Panc1 (cell line): ENCODE measurements around the gene WFDC13. TPM values are rescaled to one million over a fixed set of nuclear protein-coding genes. Genes with fewer than 3 reads are reported as not detected.

Source experiments
- ATAC-seq: fragments of 200-7000 bp; cut with Tn5 transposase; 2 replicates; pipeline ENCODE4 v1.9.1; 2020; ENCODE audit warnings: mild to moderate bottlenecking, moderate library complexity
- BruUV-seq: library from RNA; stranded (reverse); fragments of 400-500 nt; replicated peaks from 2 replicates; lab custom pipeline; 2021; lab: Mats Ljungman, UMichigan
- CTCF ChIA-PET: fragments of 300-600 bp; sonication (Branson Sonifier 250); formaldehyde crosslinking; loops from one replicate; lab custom pipeline; 2022; ENCODE audit warnings: antibody characterized with exemption; lab: Charles Lee
- POLR2A ChIA-PET: fragments of 300-600 bp; sonication (Branson Sonifier 250); formaldehyde crosslinking; loops from one replicate; lab custom pipeline; 2022; ENCODE audit warnings: antibody characterized with exemption; lab: Charles Lee
- DNase-seq: peaks from one replicate; pipeline ENCODE4 v3.0.0-alpha.2; 2010; ENCODE audit warnings: low read depth, low spot score
- H3K27ac ChIP-seq: 2 replicates; pipeline ENCODE4 v1.5.1; 2011; ENCODE audit warnings: mild to moderate bottlenecking, low read length, inconsistent platforms
- H3K27me3 ChIP-seq: fragments of 200-500 bp; sonication (Bioruptor generic); 2 replicates; pipeline ENCODE4 v1.6.0; 2014; ENCODE audit warnings: low read length, inconsistent platforms; ENCODE audit not compliant: control insufficient read depth, insufficient read depth
- H3K36me3 ChIP-seq: fragments of 200-500 bp; sonication (Bioruptor generic); 2 replicates; pipeline ENCODE4 v1.5.1; 2014; ENCODE audit warnings: inconsistent platforms, mild to moderate bottlenecking, low read length, moderate library complexity; ENCODE audit not compliant: control insufficient read depth, insufficient read depth
- H3K4me1 ChIP-seq: 2 replicates; pipeline ENCODE4 v1.5.1; 2011; ENCODE audit warnings: inconsistent platforms, mild to moderate bottlenecking, low read length, moderate library complexity; ENCODE audit not compliant: control insufficient read depth, insufficient read depth
- H3K4me3 ChIP-seq, 2 experiments: 2 replicates each; pipeline ENCODE4 v1.5.1; 2011 to 2012; ENCODE audit warnings: low read depth in 2 of 2, low read length in 2 of 2, mild to moderate bottlenecking in 2 of 2, inconsistent platforms in 1 of 2, moderate library complexity in 1 of 2
- H3K9me3 ChIP-seq: fragments of 200-500 bp; sonication (Bioruptor generic); 2 replicates; pipeline ENCODE4 v1.5.1; 2014; ENCODE audit warnings: low read depth, mild to moderate bottlenecking, inconsistent platforms, low read length, moderate library complexity; ENCODE audit not compliant: control insufficient read depth, insufficient read depth
- CTCF ChIP-seq: fragments of 450-650 bp; IDR thresholded peaks from 2 replicates; pipeline ENCODE4 v1.5.1; 2017; ENCODE audit warnings: mild to moderate bottlenecking
- POLR2AphosphoS5 ChIP-seq: IDR thresholded peaks from 2 replicates; pipeline ENCODE4 v1.6.1; 2012; ENCODE audit warnings: mild to moderate bottlenecking, low read depth, low read length, moderate library complexity
- REST ChIP-seq, 2 experiments: IDR thresholded peaks; 2 replicates each; pipeline ENCODE4 v1.6.1; 2011 to 2012; ENCODE audit warnings: low read depth in 2 of 2, control low read depth in 1 of 2, low read length in 1 of 2, mild to moderate bottlenecking in 1 of 2, moderate library complexity in 1 of 2; ENCODE audit not compliant: insufficient read depth in 1 of 2
- SIN3A ChIP-seq: IDR thresholded peaks from 2 replicates; pipeline ENCODE4 v1.6.1; 2012; ENCODE audit warnings: low read depth, mild to moderate bottlenecking, low read length, moderate library complexity, borderline replicate concordance; ENCODE audit not compliant: insufficient read depth
- TCF7L2 ChIP-seq: IDR thresholded peaks from 2 replicates; pipeline ENCODE4 v1.6.1; 2011; ENCODE audit warnings: mild to moderate bottlenecking, low read depth, low read length, inconsistent platforms
- in situ Hi-C: cut with HindIII; loops from 2 replicates; pipeline ENCODE4 v1.10.0; 2016; ENCODE audit warnings: low sequenced_read_pairs, low pct_unique_long_range_greater_than_20kb
- intact Hi-C: fragments of 100-400 bp; cut with micrococcal nuclease; formaldehyde crosslinking; loops from one replicate; pipeline ENCODE4 v1.10.0; 2022; ENCODE audit not compliant: unreplicated experiment
- total RNA-seq: library from RNA; stranded (reverse); gene quantifications from one replicate; pipeline ENCODE4 v1.2.1, GENCODE V29; 2021; ENCODE audit not compliant: unreplicated experiment

The WFDC13 gene
- total RNA-seq, 1 experiment from 2014 or later, result not detected

- DNase-seq (no peak), ATAC-seq (no peak)
- Histone ChIP-seq H3K4me1 (no peaks in the 10 kb centered on the region), H3K27me3 (no peaks in the 10 kb centered on the region), H3K36me3 (no peaks in the 10 kb centered on the region), H3K27ac (no peak overlapping the region), H3K9me3 (no peaks in the 10 kb centered on the region), H3K4me3 (no peak overlapping the region)
- ChIA-PET CTCF (no interaction called here), POLR2A (no interaction called here)
- intact Hi-C loops (no loop called here), in situ Hi-C loops (no loop called here)
- BruUV-seq, result no TSS peak
- TF ChIP-seq REST (IDR thresholded peaks at IDR 0.05; ENCODE audit: insufficient read depth in 1 of 2, low read depth in 2 of 2, low read length in 1 of 2), result no peak
- no peak for TF ChIP-seq TCF7L2
- no peak for TF ChIP-seq CTCF
- no peak for TF ChIP-seq POLR2AphosphoS5
- no peak for TF ChIP-seq SIN3A
Measured at GRCh38 chr20:45725134-45725533, 23.3 kb downstream of the WFDC13 start.

- BruUV-seq, result no TSS peak
- no peaks in the 10 kb centered on the region for H3K27me3 ChIP-seq
- H3K4me3 ChIP-seq, result no peak overlapping the region
- ChIA-PET CTCF (no interaction called here), POLR2A (no interaction called here)
- in situ Hi-C loops, result no loop called here
- TF ChIP-seq POLR2AphosphoS5, result no peak
- TF ChIP-seq REST (IDR thresholded peaks at IDR 0.05; ENCODE audit: insufficient read depth in 1 of 2, low read depth in 2 of 2, low read length in 1 of 2), result no peak
- no peak for TF ChIP-seq TCF7L2
- no peak for TF ChIP-seq CTCF
- TF ChIP-seq SIN3A, result no peak
- no peaks in the 10 kb centered on the region for H3K9me3 ChIP-seq
- DNase-seq (no peak), ATAC-seq (no peak)
- H3K4me1 ChIP-seq, result no peaks in the 10 kb centered on the region
- no peak overlapping the region for H3K27ac ChIP-seq
- intact Hi-C loops, result no loop called here
- no peaks in the 10 kb centered on the region for H3K36me3 ChIP-seq
Measured at GRCh38 chr20:45727044-45727443, 25.2 kb downstream of the WFDC13 start.
